8988T (cell line): Measurements from ENCODE around the gene CRACR2B.

Source experiments
- DNase-seq: peaks from one replicate; pipeline ENCODE4 v3.0.0; 2011

The CRACR2B gene

DNA sequence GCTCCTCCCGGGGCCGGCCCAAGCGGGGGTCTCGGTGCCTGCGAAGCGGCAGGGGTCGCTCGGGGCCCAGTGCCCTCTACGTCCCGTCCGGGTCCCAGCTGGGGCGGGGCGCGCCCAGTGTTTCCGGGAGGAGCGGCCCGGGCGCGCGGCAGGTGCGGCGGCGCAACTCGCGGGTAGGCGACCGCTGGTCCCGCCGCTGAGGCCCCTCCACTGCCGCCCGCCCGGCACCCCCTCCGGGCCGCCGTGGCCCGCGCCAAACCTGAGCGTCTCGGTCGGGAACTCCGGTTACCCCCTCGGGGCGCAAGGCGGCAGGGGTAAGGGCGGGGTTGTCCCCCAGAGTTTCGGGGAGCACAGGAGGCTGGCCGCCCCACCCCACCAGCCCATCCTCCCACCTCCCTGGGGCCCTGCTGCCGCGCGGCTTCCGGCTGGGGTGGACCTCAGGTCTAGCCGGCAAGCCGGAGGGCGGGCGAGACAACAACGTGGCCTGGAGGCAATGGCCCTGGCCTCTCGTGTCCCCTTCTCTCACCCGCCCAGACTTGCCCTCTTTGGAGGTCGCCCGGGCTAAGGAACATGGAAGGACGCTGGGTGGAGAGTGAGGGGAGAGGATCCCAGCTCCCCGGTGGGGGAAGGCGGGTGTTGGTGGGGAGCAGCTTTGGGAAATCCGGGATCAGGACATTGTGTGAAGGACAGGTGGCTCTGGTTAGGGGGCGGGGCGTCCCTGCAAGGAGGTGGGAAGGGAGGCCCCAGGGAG, 398 bp upstream of the CRACR2B start:
- DNase-seq = peak; percentile 63

DNA sequence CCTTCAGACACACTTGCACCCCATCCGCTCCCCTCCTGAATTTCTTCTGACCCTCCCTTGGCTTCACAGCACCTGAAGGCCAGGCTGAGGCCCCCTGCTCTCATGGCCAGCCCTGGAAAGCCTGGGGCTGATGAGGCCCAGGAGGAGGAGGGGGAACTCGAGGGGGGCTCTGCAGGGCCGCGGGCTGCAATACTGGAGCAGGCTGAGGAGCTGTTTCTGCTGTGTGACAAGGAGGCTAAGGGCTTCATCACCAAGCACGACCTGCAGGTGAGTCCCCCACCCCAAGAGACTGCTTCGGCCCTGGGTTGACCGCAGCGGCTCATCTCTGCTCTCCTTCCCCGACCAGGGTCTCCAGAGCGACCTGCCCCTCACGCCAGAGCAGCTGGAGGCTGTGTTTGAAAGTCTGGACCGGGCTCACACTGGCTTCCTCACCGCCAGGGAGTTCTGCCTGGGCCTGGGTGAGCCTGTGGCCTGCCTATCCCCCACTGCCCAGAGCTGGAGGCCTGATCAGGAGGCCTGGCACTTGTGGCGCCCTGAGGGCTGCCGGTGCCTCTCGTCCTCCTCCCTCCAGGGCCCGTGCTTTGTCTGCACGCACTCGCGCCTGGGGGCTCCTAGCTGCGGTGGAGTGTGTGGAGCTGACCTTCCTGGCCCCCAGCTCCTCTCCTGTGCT, 922 bp downstream of the CRACR2B start:
- no peak for DNase-seq

- no peak for DNase-seq
Measured at GRCh38 chr11:829176-829846, 1.6 kb downstream of the CRACR2B start.

DNA sequence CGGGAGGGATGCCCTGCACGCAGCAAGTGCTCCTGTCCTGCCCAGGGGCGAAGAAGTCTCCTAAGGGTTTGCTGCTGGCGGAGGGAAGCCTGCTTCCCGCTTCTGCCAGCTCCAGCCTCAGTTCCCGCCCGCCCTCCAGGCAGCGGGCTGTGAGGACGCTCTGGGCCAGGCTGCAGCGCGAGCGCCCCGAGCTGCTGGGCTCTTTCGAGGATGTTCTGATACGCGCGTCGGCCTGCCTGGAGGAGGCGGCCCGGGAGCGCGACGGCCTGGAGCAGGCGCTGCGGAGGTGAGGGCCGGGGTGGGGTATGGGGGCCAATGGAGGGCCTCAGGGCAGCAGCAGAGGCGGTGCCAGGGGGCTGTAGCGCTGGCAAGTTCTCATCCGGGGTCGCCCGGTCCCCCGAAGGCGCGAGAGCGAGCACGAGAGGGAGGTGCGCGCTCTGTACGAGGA, 2.2 kb downstream of the CRACR2B start:
- DNase-seq = no peak

GRCh38 chr11:830295-831117, 2.8 kb downstream of the CRACR2B start:
- no peak for DNase-seq

DNA sequence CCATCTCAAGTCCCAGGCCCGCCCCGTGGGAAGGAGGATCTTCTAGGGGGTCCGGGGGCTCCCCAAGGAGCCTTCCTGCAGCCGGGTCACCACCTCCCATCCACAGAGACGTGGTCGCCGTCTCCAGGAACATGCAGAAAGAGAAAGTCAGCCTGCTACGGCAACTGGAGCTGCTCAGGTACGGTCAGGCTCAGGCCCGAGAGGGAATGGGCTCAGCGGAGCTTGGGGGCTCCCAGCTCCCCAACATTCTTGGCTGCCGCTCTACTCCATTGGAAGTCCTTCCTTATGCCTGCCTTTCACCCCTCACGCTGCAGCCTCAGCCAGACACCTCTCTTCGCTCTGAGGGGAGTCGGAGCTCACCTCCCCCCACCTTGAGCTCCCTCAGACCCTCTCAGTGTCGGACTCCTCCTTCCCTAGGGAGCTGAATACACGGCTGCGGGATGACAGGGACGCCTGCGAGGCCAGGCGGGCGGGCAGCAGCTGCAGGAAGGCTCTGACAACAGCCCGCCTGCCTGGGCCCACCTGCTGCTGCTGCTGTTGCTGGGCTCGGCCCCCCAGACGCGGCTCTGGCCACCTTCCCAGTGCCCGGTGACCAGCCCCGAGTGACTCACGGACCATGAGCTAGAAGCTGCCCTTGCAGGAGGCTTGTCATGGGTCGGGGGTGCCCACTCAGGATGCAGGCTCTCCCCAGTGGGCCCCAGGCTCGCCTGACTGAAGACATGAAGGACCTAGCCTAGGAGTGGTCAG, 3.6 kb downstream of the CRACR2B start:
- no peak for DNase-seq

DNA sequence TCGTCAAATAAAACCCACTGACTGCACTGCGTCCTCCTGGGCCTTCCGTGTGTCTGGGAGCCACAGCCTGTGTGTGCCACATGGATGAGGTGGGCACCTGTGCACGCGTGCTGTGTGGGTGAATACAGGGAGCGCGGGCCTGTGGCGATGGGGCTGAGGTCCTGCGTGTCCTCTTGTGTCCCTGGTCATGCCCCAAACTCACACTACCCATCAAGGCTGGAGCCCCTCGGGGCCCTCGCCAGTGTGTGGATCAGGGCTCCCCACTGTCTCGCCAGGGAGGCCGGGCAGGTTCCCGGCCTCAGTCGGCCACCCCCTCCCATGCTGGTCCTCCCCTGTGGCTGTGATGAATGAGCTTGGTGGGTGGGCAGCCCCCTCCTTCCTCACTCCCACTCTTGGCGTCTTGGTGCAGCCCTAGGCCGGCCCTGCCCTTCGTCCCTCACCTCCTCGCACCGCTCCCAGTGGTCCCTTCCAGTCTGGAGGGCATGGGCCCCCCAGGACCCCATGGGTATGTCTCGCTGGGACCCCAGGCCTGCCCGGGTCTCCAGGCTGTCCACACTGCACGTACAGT, 4.3 kb downstream of the CRACR2B start:
- no peak for DNase-seq

GRCh38 chr11:832529-833113, 4.9 kb downstream of the CRACR2B start, which contains the start of gene CD151:
CD151 (plus strand) TSS chr11:832952; CDS start chr11:836070, 3,118 bp downstream.
- no peak for DNase-seq

DNA sequence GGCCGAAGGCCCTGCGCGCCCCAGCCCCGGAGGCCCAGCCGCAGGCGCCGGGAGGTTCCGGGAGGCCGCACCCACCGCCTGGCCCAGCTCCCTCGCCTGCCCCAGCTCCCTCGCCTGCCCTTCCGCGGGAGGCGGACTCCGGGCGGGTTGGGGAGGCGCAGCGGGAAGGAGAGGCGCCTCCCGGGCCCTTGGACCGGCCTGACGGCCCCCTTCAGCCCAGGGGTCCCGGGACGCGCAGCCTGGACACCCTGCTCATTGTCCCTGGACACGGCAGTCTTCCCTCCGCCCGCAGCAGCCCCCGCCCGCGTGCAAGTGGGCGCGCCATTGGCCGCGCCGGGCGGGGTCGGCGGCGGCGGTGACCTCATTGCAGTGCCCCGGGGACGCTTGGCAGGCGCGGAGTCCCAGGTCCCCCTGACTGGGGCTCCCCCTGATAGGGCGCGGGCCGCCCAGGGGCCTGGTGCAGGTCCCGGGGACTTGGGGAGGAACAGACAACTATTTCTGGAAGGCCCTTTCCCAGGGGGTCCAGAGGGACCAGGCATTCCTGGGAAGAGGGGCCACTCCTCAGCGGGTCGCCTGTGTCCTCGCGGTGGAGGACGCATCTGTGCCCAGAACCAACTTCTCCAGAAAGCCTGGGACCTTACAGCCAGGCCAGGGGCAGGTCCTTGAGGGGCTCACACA, 5.5 kb downstream of the CRACR2B start:
- no peak for DNase-seq

DNA sequence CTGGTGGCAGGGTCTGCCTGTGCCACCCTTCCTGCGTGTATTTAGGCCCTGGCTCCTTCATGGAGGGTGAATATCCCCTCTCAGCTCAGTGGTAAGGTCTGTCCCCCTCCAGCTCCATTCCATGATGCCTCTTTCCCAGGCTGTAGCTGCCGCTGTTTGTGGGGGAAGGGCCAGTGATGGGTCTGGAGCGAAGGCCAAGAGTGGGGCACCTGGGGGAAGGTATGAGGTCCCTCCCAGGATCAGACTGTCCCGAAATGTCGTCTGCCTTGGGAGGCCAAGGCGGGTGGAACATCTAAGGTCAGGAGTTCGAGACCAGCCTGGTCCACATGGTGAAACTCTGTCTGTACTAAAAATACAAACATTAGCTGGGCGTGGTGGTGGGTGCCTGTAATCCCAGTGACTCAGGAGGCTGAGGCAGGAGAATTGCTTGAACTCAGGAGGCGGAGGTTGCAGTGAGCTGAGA, 6.2 kb downstream of the CRACR2B start:
- DNase-seq = no peak

DNA sequence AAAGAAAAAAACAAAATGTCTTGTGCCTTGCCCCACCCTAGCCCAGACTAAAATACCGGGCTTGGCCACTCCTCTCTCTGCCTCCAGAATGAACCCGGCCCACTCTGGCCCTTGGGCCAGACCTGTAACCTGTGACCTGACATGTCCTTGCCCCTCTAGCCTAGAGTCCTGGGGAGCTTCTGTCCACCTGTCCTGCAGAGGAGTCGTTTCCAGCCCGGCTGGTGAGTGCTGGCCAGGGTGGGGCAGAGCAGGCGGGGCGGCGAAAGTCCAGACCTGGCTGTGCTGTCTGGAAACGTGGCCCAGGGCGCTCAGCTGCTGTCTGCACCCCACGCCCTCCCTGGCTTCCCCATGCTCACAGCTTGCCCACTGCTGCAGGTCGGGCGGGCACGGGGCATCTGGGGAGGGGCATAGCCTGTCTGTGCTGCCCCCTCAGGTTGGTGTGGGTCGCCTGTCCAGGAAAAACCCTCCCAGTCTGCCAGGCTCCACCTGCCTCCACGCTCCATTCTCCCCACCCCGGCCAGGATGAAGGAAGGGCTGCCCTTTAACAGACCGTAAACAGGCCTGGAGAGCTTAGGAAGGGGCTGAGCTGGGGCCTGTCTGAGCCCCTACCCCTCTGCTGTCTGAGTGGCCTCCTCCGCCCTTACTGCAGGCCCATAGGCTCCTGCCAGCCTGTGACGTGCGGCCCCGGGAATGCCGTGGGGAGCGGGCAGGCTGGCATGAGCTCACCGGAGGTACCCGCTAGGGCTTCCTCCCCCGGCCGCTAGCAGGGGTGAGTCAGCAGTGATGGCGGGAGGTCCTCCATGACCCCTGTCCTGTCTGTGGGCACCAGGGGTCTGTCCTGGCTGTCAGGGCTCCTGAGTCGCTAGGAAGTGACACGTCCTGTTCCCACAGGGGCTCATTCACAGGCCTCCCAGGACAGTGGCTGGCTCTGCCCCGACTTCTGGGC, 6.9 kb downstream of the CRACR2B start:
- peak; percentile 97 for DNase-seq

DNA sequence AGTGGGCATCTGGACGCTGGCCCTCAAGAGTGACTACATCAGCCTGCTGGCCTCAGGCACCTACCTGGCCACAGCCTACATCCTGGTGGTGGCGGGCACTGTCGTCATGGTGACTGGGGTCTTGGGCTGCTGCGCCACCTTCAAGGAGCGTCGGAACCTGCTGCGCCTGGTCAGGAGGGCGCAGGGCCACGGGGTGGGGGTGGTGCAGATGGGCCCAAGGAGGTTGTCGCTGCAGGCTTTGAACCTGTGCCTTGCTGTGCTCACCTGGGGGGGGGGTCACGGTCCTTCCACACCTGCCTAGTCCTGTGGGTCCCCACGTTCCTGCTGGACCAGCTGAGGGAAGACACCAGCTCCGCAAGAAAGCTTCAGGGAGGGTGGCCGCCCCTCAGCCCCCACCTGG, 8.6 kb downstream of the CRACR2B start:
- DNase-seq = no peak

GRCh38 chr11:836700-837099, 9.0 kb downstream of the CRACR2B start:
- no peak for DNase-seq

GRCh38 chr11:837189-837989, 9.7 kb downstream of the CRACR2B start:
- no peak for DNase-seq

DNA sequence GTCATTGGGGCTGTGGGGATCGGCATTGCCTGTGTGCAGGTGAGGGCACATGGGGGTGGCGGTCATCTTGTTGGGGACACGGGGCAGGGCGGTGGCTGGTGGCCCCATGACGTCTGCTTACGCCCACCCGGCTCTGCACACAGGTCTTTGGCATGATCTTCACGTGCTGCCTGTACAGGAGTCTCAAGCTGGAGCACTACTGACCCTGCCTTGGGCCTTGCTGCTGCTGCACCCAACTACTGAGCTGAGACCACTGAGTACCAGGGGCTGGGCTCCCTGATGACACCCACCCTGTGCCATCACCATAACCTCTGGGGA, 10.2 kb downstream of the CRACR2B start:
- no peak for DNase-seq

DNA sequence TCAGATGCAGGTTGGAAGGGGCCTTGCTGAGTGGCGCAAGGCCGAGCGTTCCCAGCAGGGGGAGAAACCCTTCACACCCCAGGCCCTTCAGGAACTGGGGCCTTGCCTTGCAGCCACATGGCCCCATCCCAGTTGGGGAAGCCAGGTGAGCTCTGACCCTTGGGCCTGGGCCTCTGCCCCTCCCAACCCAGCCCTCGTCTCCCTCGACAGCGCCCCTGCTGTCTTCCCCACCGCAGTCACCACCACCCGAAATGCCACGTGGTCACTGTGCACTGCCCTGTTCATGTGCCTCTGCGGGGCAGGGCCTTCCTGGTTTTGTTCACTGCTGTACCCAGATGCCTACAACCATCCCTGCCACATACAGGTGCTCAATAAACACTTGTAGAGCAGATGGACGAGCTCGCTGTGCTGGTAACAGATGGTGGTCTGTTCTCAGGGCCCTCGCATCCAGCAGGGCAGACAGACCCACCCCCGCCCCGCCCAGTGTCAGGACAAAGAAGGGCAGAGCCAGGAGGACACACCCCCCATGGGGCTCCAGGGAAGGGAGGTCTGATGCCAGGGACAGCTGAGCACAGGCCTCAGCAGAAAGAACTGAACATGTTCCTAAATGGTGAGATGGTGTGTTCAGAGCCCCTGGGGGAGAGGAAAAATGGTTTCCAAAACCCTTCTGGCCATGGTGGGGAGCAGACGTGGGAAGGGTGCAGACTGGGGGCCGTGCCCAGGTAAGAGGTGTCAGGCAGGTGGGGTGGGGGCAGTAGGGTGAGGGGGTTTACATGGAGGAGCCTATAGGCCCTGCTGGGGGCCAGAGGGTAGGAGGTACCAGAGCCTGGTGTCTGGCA, 10.9 kb downstream of the CRACR2B start:
- peak; percentile 96 for DNase-seq

DNA sequence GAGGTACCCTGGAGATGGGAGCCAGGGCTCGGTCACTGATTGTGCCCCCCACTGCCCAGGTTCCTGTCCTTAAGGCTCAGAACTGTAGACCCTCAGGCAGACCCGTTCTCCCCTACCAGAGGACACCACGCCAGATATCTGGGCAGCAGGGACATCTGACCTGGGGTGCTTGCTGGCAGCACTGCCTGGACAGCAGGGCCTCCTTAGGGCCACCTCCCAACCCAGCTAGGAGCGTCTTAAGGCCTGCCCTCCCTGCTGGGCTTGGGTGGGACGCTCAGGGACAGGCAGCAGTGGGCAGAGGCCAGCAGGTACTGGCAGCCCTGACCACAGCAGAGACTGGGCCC, 11.5 kb downstream of the CRACR2B start:
- DNase-seq = no peak
